Lower leg skin (tissue), 4 donors: ENCODE results near the gene ATXN7L3B. TPM values are rescaled to one million over a fixed set of nuclear protein-coding genes. Genes with fewer than 3 reads are reported as not detected.

Experiments used
- DNase-seq, 2 donors: peaks; one replicate each; pipeline ENCODE4 v3.0.0-alpha.2; 2019; ENCODE audit warnings: low spot score in 2 of 2
- H3K4me3 ChIP-seq: fragments of 200-600 bp; sonication (generic); 2 replicates; pipeline ENCODE4 v1.5.1; 2017; ENCODE audit warnings: mild to moderate bottlenecking, low read depth; ENCODE audit not compliant: poor library complexity, severe bottlenecking
- CTCF ChIP-seq, 3 donors: fragments of 450-650 bp; IDR thresholded peaks; one replicate each; pipeline ENCODE4 v1.5.1; 2016; ENCODE audit warnings: antibody characterized with exemption in 3 of 3, mild to moderate bottlenecking in 3 of 3, moderate library complexity in 2 of 3
- POLR2A ChIP-seq, 2 donors: fragments of 450-650 bp; IDR thresholded peaks; one replicate each; pipeline ENCODE4 v1.6.1; 2016 to 2017; ENCODE audit warnings: antibody characterized with exemption in 2 of 2, mild to moderate bottlenecking in 1 of 2, moderate library complexity in 1 of 2
- WGBS, 2 donors: methylation state at CpG; one replicate each; pipeline ENCODE4 v1.1.5; 2018; 5-methylcytosine and 5-hydroxymethylcytosine counted together
- intact Hi-C: fragments of 100-400 bp; cut with DNase I; formaldehyde crosslinking; loops from one replicate; pipeline ENCODE4 v1.15.0; 2023; ENCODE audit warnings: low total_unique reads
- total RNA-seq, 4 donors: library from RNA; depleted of rRNA; stranded (reverse); fragments of >200 nt; gene quantifications; one replicate each; pipeline ENCODE4 v1.1.0, GENCODE V29; 2016

ATXN7L3B gene
- total RNA-seq, 4 donors from 2014 or later = 20.9 to 25.1 (median 23.4) TPM

- WGBS, 2 donors = 82 to 86% methylated on average over 5 of the region's 5 CpGs
- TF ChIP-seq POLR2A (IDR thresholded peaks at IDR 0.05) = no peak
- no peak for TF ChIP-seq CTCF (IDR thresholded peaks at IDR 0.05)
- intact Hi-C loops = no loop called here
- DNase-seq = no peak
- H3K4me3 ChIP-seq = no peak overlapping the region
These were observed 2.1 kb upstream of the ATXN7L3B start for GRCh38 chr12:74535536-74535935.

GRCh38 chr12:74537126-74537706, 419 bp upstream of the ATXN7L3B start:
- 0% methylated on average over 8 of the region's 8 CpGs for WGBS, 2 donors
- intact Hi-C loops = no loop called here
- DNase-seq = no peak
- peak overlapping the region; percentile 82 for H3K4me3 ChIP-seq
- no peak for TF ChIP-seq POLR2A (IDR thresholded peaks at IDR 0.05)
- no peak for TF ChIP-seq CTCF (IDR thresholded peaks at IDR 0.05)

- no peak for DNase-seq
- intact Hi-C loops = no loop called here
- WGBS, 2 donors = 18% methylated on average over 7 of the region's 7 CpGs
- H3K4me3 ChIP-seq = peak overlapping the region; percentile 82
- TF ChIP-seq POLR2A (IDR thresholded peaks at IDR 0.05) (no peak), CTCF (IDR thresholded peaks at IDR 0.05) (no peak)
These were observed 1.0 kb downstream of the ATXN7L3B start for GRCh38 chr12:74538491-74539258.

- no peak overlapping the region for H3K4me3 ChIP-seq
- 58 to 67% methylated on average over 4 of the region's 4 CpGs for WGBS, 2 donors
- DNase-seq = no peak
- intact Hi-C loops = no loop called here
- no peak for TF ChIP-seq CTCF (IDR thresholded peaks at IDR 0.05)
- no peak for TF ChIP-seq POLR2A (IDR thresholded peaks at IDR 0.05)
These were observed 1.6 kb downstream of the ATXN7L3B start for GRCh38 chr12:74539261-74539660.

GRCh38 chr12:74539765-74540526, 2.3 kb downstream of the ATXN7L3B start:
- 49 to 57% methylated on average over 6 of the region's 6 CpGs for WGBS, 2 donors
- TF ChIP-seq POLR2A (IDR thresholded peaks at IDR 0.05) (no peak), CTCF (IDR thresholded peaks at IDR 0.05) (no peak)
- DNase-seq = no peak
- H3K4me3 ChIP-seq = no peak overlapping the region
- intact Hi-C loops = no loop called here
